ENCODE data around the gene IRGC. TPM values are rescaled to one million over a fixed set of nuclear protein-coding genes. Genes with fewer than 3 reads are reported as not detected.

The IRGC gene
- total RNA-seq, 2 experiments from 2014 or later: not detected

- intact Hi-C loops (cut with DNase I, micrococcal nuclease): loop anchor here in 1 of 2 experiments (1.0 kb wide), 1 partner anchor 20 kb away; no protein-coding TSS in a partner anchor
- TF ChIP-seq CTCF (IDR thresholded peaks at IDR 0.05): no peak
- ATAC-seq (ENCODE audit: poor library complexity) (peak; percentile 81), DNase-seq (peak in 13 of 14 experiments; percentile 45 to 87 (median 61))
- Mint-ChIP-seq H3K27me3 (no peaks in the 10 kb centered on the region), H3K27ac (peak overlapping the region; percentile 86), H3K9me3 (no peaks in the 10 kb centered on the region), H3K4me3 (peak overlapping the region; percentile 44), H3K36me3 (ENCODE audit: low read depth) (peaks cover 32% of the 10 kb centered on the region), H3K4me1 (ENCODE audit: low read depth) (peaks cover 26% of the 10 kb centered on the region)
- peaks cover 45% of the 10 kb centered on the region for H3K4me1 ChIP-seq (ENCODE audit: insufficient read depth, low read length)
- ChIA-PET CTCF (interaction anchor here (1.1 to 5.0 kb wide), 7 partner anchors 11 to 45 kb away, joined by 3 to 45 read pairs (median 10); partner anchors contain the start of genes KCNN4 and SMG9), POLR2A (interaction anchor here (0.6 to 3.3 kb wide), 9 partner anchors 11 to 170 kb away, joined by 3 to 47 read pairs (median 5); partner anchors contain the start of genes KCNN4, SMG9 and ZNF45)
- H3K9me3 ChIP-seq (ENCODE audit: control insufficient read depth in 1 of 2, insufficient read depth in 1 of 2, low read length in 2 of 2): no peaks in the 10 kb centered on the region
- H3K4me3 ChIP-seq (ENCODE audit: low read length): no peak overlapping the region
- peaks cover 32% of the 10 kb centered on the region for H3K36me3 ChIP-seq (ENCODE audit: insufficient read depth, low read length)
- H3K27ac ChIP-seq (ENCODE audit: low read depth in 1 of 2, low read length in 2 of 2): peak overlapping the region; percentile 48 to 79
- H3K27me3 ChIP-seq (ENCODE audit: control insufficient read depth in 1 of 2, insufficient read depth in 2 of 2, low read length in 2 of 2): no peaks in the 10 kb centered on the region
These were observed 49.4 kb downstream of the IRGC start for GRCh38 chr19:43765109-43765876.

GRCh38 chr19:43766755-43767043 is 50.8 kb downstream of the IRGC start:
- CTCF ChIA-PET: interaction anchor here (0.6 to 5.0 kb wide), 10 partner anchors 11 to 363 kb away, joined by 3 to 45 read pairs (median 8); partner anchors contain the start of genes KCNN4 and SMG9
- no peak overlapping the region for H3K4me3 ChIP-seq (ENCODE audit: low read length)
- H3K27ac ChIP-seq (ENCODE audit: low read depth in 1 of 2, low read length in 2 of 2): peak overlapping the region in 1 of 2 donors; percentile 79
- Mint-ChIP-seq H3K9me3 (no peaks in the 10 kb centered on the region), H3K27me3 (no peaks in the 10 kb centered on the region), H3K27ac (peak overlapping the region; percentile 86), H3K4me1 (ENCODE audit: low read depth) (peaks cover 26% of the 10 kb centered on the region), H3K4me3 (peak overlapping the region; percentile 42), H3K36me3 (ENCODE audit: low read depth) (peaks cover 38% of the 10 kb centered on the region)
- peaks cover 45% of the 10 kb centered on the region for H3K4me1 ChIP-seq (ENCODE audit: insufficient read depth, low read length)
- H3K36me3 ChIP-seq (ENCODE audit: insufficient read depth, low read length): peaks cover 46% of the 10 kb centered on the region
- ATAC-seq (ENCODE audit: poor library complexity) (no peak), DNase-seq (no peak)
- no peaks in the 10 kb centered on the region for H3K27me3 ChIP-seq (ENCODE audit: control insufficient read depth in 1 of 2, insufficient read depth in 2 of 2, low read length in 2 of 2)
- TF ChIP-seq CTCF (IDR thresholded peaks at IDR 0.05): no peak
- intact Hi-C loops (cut with DNase I, micrococcal nuclease): loop anchor here (1.0 to 2.0 kb wide), 2 partner anchors 11 to 18 kb away; no protein-coding TSS in a partner anchor
- H3K9me3 ChIP-seq (ENCODE audit: control insufficient read depth in 1 of 2, insufficient read depth in 1 of 2, low read length in 2 of 2): no peaks in the 10 kb centered on the region
- POLR2A ChIA-PET: interaction anchor here (1.2 to 3.3 kb wide), 4 partner anchors 11 to 18 kb away, joined by 6 to 47 read pairs (median 14); partner anchors contain the start of gene SMG9

GRCh38 chr19:43767316-43767715 is 51.4 kb downstream of the IRGC start:
- Mint-ChIP-seq H3K4me1 (ENCODE audit: low read depth) (peaks cover 26% of the 10 kb centered on the region), H3K27ac (peak overlapping the region; percentile 86), H3K27me3 (no peaks in the 10 kb centered on the region), H3K36me3 (ENCODE audit: low read depth) (peaks cover 38% of the 10 kb centered on the region), H3K9me3 (no peaks in the 10 kb centered on the region), H3K4me3 (no peak overlapping the region)
- ATAC-seq (ENCODE audit: poor library complexity) (no peak), DNase-seq (no peak)
- Histone ChIP-seq H3K4me3 (ENCODE audit: low read length) (no peak overlapping the region), H3K36me3 (ENCODE audit: insufficient read depth, low read length) (peaks cover 52% of the 10 kb centered on the region), H3K27ac (ENCODE audit: low read depth in 1 of 2, low read length in 2 of 2) (peak overlapping the region in 1 of 2 donors; percentile 79), H3K27me3 (ENCODE audit: control insufficient read depth in 1 of 2, insufficient read depth in 2 of 2, low read length in 2 of 2) (no peaks in the 10 kb centered on the region), H3K9me3 (ENCODE audit: control insufficient read depth in 1 of 2, insufficient read depth in 1 of 2, low read length in 2 of 2) (no peaks in the 10 kb centered on the region), H3K4me1 (ENCODE audit: insufficient read depth, low read length) (peaks cover 45% of the 10 kb centered on the region)
- ChIA-PET POLR2A (interaction anchor here (1.1 to 2.1 kb wide), 2 partner anchors 10 to 12 kb away, joined by 4 to 10 read pairs; partner anchors contain the start of gene SMG9), CTCF (interaction anchor here (0.9 to 3.9 kb wide), 4 partner anchors 10 to 42 kb away, joined by 3 to 45 read pairs (median 12); no protein-coding TSS in a partner anchor)
- intact Hi-C loops (cut with DNase I, micrococcal nuclease): loop anchor here in 1 of 2 experiments (2.0 kb wide), 1 partner anchor 17 kb away; no protein-coding TSS in a partner anchor
- no peak for TF ChIP-seq CTCF (IDR thresholded peaks at IDR 0.05)
